ENCODE measurements around the gene NTN3.

- TF ChIP-seq POLR2A (IDR thresholded peaks at IDR 0.05): no peak
- no peak for TF ChIP-seq CTCF (IDR thresholded peaks at IDR 0.05)
These were observed 6.2 kb downstream of the NTN3 start for GRCh38 chr16:2477327-2477726.
